ENCODE measurements around the gene FER.
"Not testable (repeated sequence)": the region's sequence is repeated elsewhere in the genome, so short reads cannot be mapped to it uniquely, and the experiment has no call there.

FER gene

DNA sequence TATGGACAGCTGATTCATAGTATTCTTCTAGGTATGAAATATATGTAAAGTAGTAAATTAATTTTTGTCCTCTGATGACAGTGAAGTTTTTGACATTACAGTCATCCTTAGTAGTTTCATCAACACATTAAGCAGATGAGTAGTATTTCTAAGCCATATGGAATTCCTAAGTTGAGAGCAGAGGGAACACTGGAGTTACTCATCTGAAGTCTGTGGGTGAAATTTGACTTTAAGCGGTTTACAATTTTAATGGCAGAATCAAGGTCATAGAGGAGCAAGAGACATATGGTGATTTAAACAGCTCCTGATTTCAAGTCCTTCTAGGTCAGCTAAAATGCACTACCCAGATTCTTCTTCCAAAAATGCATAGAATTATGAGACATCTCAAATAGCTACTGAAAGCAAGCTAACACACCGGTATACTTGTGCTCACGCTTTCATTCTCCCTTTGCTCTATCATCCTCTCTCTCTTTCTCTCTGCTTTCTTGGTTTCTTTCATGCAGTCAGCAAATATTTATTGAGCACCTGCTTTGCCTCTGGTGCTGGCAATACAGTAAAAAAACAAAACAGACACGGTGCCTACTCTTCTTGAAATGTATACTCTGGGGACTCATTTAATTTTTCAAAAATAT lies 235.9 kb downstream of the FER start:
- DNase-seq (ENCODE audit: low read depth in 1 of 2, low spot score in 1 of 2), result no peak
- TF ChIP-seq JUND (IDR thresholded peaks at IDR 0.05; ENCODE audit: low read depth), result no peak
- in situ Hi-C loops (cut with HindIII; ENCODE audit: low pct_unique_long_range_greater_than_20kb, low sequenced_read_pairs), result no loop called here

GRCh38 chr5:108989761-108990392 lies 242.2 kb downstream of the FER start:
- TF ChIP-seq JUND (IDR thresholded peaks at IDR 0.05; ENCODE audit: low read depth), result no peak
- in situ Hi-C loops (cut with HindIII; ENCODE audit: low pct_unique_long_range_greater_than_20kb, low sequenced_read_pairs), result no loop called here
- no peak for DNase-seq (ENCODE audit: low read depth in 1 of 2, low spot score in 1 of 2)

- in situ Hi-C loops (cut with HindIII; ENCODE audit: low pct_unique_long_range_greater_than_20kb, low sequenced_read_pairs); DNase-seq (ENCODE audit: low read depth in 1 of 2, low spot score in 1 of 2): not testable (repeated sequence)
These were observed 244.8 kb downstream of the FER start for GRCh38 chr5:108992396-108993085.

GRCh38 chr5:108993440-108993839 lies 245.7 kb downstream of the FER start:
- in situ Hi-C loops (cut with HindIII; ENCODE audit: low pct_unique_long_range_greater_than_20kb, low sequenced_read_pairs); DNase-seq (ENCODE audit: low read depth in 1 of 2, low spot score in 1 of 2): not testable (repeated sequence)

- in situ Hi-C loops (cut with HindIII; ENCODE audit: low pct_unique_long_range_greater_than_20kb, low sequenced_read_pairs), result no loop called here
- no peak for DNase-seq (ENCODE audit: low read depth in 1 of 2, low spot score in 1 of 2)
- no peak for TF ChIP-seq JUND (IDR thresholded peaks at IDR 0.05; ENCODE audit: low read depth)
These were observed 250.0 kb downstream of the FER start for GRCh38 chr5:108997720-108998119.

DNA sequence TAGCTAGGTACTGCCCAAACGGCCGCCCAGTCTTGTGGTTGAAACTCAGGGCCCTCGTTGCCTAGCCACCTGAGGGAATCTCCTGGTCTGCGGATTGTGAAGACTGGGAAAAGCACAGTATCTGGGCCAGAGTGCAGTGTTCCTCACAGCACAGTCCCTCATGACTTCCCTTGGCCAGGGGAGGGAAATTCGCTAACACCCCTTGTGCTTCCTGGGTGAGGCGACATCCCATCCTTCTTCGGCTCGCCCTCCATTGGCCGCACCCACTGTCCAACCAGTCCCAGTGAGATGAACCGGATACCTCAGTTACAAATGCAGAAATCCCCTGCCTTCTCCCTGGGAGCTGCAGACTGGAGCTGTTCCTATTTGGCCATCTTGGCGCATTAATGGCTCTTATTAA lies 250.5 kb downstream of the FER start:
- no peak for TF ChIP-seq JUND (IDR thresholded peaks at IDR 0.05; ENCODE audit: low read depth)
- in situ Hi-C loops (cut with HindIII; ENCODE audit: low pct_unique_long_range_greater_than_20kb, low sequenced_read_pairs), result no loop called here
- DNase-seq (ENCODE audit: low read depth in 1 of 2, low spot score in 1 of 2), result no peak

- in situ Hi-C loops (cut with HindIII; ENCODE audit: low pct_unique_long_range_greater_than_20kb, low sequenced_read_pairs), result no loop called here
- no peak for TF ChIP-seq JUND (IDR thresholded peaks at IDR 0.05; ENCODE audit: low read depth)
- DNase-seq (ENCODE audit: low read depth in 1 of 2, low spot score in 1 of 2), result no peak
These were observed 256.2 kb downstream of the FER start for GRCh38 chr5:109003928-109004327.

DNA sequence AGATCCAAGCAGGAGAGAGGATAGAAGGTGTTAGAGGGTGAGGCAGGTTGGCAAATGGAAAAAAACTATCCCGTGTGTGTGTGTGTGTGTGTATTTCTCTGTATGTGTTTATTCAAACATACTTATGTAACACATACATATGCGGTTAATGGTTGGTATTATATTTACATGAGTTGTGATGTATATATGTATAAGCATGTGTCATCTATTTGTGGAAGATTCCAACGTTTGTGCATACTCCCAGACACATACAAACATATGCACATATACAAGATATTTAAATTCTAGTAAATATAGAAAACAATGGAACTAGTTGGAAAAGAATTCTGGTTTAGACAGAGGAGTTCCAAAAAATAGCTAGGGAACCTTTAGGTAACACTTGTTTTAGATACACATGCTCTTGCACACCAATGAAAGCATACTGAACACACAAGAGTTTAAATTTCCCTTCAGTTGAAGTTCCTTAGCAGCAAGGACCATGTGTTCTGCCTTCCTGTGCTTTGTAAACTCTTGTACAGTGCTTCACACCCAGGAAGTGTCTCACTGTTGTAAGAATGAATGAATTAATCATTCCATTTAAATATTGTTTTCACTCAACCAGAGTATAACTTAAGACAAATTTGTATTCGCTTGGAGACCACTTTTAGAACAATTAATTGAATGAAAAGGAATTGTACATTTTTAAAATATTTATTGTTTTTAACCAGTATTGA lies 257.8 kb downstream of the FER start:
- no peak for TF ChIP-seq JUND (IDR thresholded peaks at IDR 0.05; ENCODE audit: low read depth)
- no peak for DNase-seq (ENCODE audit: low read depth in 1 of 2, low spot score in 1 of 2)
- in situ Hi-C loops (cut with HindIII; ENCODE audit: low pct_unique_long_range_greater_than_20kb, low sequenced_read_pairs), result no loop called here

- no peak for TF ChIP-seq JUND (IDR thresholded peaks at IDR 0.05; ENCODE audit: low read depth)
- in situ Hi-C loops (cut with HindIII; ENCODE audit: low pct_unique_long_range_greater_than_20kb, low sequenced_read_pairs), result no loop called here
- DNase-seq (ENCODE audit: low read depth in 1 of 2, low spot score in 1 of 2), result no peak
These were observed 258.4 kb downstream of the FER start for GRCh38 chr5:109006129-109006528.

- DNase-seq (ENCODE audit: low read depth in 1 of 2, low spot score in 1 of 2), result no peak
- TF ChIP-seq JUND (IDR thresholded peaks at IDR 0.05; ENCODE audit: low read depth), result no peak
- in situ Hi-C loops (cut with HindIII; ENCODE audit: low pct_unique_long_range_greater_than_20kb, low sequenced_read_pairs), result no loop called here
These were observed 268.6 kb downstream of the FER start for GRCh38 chr5:109016300-109016699.

GRCh38 chr5:109022056-109022455 lies 274.4 kb downstream of the FER start:
- TF ChIP-seq JUND (IDR thresholded peaks at IDR 0.05; ENCODE audit: low read depth), result no peak
- in situ Hi-C loops (cut with HindIII; ENCODE audit: low pct_unique_long_range_greater_than_20kb, low sequenced_read_pairs), result no loop called here
- DNase-seq (ENCODE audit: low read depth in 1 of 2, low spot score in 1 of 2), result no peak

DNA sequence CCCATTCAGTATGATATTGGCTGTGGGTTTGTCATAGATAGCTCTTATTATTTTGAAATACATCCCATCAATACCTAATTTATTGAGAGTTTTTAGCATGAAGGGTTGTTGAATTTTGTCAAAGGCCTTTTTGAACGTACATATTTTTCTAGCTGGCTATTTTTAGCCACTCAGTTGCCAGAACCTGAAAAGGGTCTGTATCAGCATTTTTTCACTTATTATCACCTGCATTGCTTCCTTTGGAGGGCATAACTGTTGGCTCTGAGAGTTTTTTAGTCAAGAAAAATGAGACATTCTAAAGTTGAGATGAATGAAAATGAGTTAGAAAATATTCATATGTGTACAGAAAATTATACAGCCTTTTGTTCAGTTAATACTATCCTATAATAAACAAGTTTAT lies 278.0 kb downstream of the FER start:
- in situ Hi-C loops (cut with HindIII; ENCODE audit: low pct_unique_long_range_greater_than_20kb, low sequenced_read_pairs), result not testable (repeated sequence)

More for the DNA sequence above, 278.0 kb downstream of the FER start:
- DNase-seq (ENCODE audit: low read depth in 1 of 2, low spot score in 1 of 2), result not testable (repeated sequence)
